ENCODE data around the gene BAZ1A.
"Not testable (repeated sequence)": the region's sequence is repeated elsewhere in the genome, so short reads cannot be mapped to it uniquely, and the experiment has no call there.

The BAZ1A gene

DNA sequence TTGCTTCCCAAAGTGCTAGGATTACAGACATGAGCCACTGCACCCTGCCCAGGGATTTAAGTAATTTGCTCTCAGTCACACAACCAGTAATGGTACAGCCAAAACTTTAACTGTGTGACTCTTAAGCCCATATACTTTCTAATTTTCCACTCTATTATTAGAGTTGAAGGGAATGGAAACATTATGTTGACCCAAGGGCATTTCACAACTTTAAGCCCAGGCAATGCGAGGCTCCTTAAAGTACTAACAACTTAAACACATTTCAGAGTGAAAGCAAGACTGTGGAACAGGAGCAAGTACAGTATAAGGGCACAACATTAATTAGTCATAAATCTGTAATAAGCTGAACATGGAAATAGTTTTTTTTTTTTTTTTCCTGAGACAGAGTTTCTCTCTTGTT, 39.8 kb downstream of the BAZ1A start:
- FAIRE-seq: no peak
- DNase-seq (ENCODE audit: insufficient read length, low spot score): no peak
- TF ChIP-seq POLR2A (IDR thresholded peaks at IDR 0.05; ENCODE audit: low read depth, low read length): no peak

DNA sequence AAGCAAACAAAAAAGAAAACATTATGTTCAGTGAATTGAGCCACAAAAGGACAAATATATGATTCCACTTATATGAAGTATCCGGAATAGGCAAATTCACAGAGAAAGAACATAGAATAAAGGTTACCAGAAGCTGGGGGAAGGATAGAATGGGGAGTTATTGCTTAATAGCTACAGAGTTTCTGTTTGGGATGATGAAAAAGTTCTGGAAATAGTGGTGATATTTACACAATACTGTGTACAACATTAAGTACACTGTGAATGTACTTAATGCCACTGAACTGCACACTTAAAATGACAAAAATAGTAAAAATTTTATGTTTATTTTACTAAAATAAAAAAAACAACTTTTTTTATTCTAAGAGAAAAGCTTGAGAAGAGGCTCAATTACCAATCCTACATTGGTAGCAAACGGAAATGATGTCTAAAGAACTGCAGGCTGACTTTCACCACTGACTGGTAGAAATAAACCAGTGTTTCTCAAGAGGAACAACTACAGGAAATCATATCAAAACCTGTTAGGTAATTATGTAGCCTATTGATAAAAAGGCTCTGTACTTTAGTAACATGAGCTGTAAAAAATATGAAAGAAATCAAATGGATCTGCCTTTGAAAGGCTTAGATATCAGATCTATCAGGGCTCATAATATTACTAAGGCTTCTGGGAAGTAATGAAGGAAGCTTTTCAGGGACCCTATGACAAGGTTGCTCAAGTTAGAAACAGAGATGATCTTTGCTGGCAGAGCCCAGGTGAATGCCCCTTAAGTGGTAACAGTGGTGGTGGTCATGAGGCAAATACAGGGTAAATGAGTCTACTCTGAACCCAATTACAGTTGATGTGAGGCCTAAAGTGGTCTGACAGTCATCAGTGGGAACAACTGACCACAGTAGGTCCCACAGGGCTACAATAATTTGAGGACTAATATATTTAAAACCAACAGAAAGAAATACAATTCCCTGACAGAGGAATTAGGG, 41.3 kb downstream of the BAZ1A start:
- DNase-seq (ENCODE audit: insufficient read length, low spot score) (no peak), FAIRE-seq (no peak)
- TF ChIP-seq POLR2A (IDR thresholded peaks at IDR 0.05; ENCODE audit: low read depth, low read length): no peak

DNA sequence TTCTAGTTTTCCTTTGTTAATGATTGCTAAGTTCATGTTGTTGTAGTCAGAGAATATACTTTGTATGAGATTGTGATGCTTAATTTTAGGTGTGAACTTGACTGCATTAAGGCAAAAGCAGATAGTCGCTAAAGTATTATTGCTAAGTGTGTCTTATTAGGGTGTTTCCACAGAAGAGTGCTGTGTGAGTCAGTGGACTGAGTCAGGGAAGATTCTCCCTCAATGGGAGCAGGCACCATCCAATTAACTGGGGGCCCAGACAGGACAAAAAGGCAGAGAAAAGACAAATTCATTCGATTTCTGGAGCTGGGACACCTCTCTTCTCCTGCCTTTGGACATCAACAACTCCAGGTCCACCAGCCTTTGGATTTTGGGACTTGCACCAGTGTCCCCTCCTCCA, 48.5 kb downstream of the BAZ1A start:
- TF ChIP-seq POLR2A (IDR thresholded peaks at IDR 0.05; ENCODE audit: low read depth, low read length): no peak
- FAIRE-seq (peak; percentile 93), DNase-seq (ENCODE audit: insufficient read length, low spot score) (no peak)

DNA sequence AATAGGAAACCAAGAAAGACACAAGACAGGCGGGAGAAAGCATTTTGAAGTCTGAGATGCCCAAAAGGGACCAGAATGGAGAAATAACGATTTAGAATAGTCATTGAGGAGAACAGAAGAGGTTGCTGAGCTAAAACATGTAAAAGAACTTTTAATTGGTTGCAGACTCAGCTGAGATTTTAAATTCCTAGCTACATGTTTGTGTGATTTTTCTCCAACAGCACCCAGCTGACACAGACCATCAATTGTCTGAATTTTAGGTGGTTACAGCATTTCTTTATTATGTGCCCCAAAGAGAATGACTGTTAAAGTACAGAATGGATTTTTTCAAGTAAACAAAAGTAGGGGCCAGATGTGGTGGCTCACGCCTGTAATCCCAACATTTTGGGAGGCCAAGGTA, 50.3 kb downstream of the BAZ1A start:
- no peak for DNase-seq (ENCODE audit: insufficient read length, low spot score)

DNA sequence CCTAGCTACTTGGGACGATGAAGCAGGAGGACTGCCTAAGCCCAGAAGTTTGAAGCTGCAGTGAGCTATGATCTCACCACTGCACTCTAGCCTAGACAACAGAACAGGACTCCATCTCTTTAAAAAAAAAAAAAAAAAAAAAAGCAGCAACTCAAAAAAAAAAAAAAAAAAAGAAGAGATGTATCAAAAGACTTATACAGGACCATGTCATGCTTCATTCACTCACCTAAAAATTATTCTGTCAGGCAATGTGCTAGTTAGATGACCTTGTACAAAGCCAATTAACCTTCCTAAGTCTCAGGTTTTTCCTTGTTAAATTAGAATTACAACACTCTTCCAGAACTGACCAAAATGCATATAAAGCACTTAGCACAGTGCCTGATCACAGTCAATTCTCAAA, 50.9 kb downstream of the BAZ1A start:
- DNase-seq (ENCODE audit: insufficient read length, low spot score) (no peak), FAIRE-seq (no peak)
- TF ChIP-seq POLR2A (IDR thresholded peaks at IDR 0.05; ENCODE audit: low read depth, low read length): no peak

More for the DNA sequence above, 50.3 kb downstream of the BAZ1A start:
- TF ChIP-seq POLR2A (IDR thresholded peaks at IDR 0.05; ENCODE audit: low read depth, low read length): no peak
- peak; percentile 64 for FAIRE-seq

DNA sequence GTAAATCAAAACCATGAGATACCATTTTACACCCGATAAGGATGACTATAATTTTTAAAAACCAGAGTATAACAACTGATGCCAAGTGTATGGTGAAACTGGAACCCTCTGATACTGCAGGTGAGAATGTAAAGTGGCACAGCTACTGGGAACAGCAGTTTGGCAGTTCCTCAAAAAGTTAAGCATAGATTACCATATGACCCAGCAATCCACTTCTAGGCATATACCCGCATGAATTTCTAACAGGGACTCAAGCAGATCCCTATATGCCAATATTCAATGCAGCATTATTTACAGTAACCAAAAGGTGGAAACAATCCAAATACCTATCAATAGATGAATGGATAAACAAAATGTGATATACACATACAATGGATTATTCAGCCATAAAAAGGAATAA, 57.4 kb downstream of the BAZ1A start:
- FAIRE-seq (no peak), DNase-seq (ENCODE audit: insufficient read length, low spot score) (no peak)
- no peak for TF ChIP-seq POLR2A (IDR thresholded peaks at IDR 0.05; ENCODE audit: low read depth, low read length)

DNA sequence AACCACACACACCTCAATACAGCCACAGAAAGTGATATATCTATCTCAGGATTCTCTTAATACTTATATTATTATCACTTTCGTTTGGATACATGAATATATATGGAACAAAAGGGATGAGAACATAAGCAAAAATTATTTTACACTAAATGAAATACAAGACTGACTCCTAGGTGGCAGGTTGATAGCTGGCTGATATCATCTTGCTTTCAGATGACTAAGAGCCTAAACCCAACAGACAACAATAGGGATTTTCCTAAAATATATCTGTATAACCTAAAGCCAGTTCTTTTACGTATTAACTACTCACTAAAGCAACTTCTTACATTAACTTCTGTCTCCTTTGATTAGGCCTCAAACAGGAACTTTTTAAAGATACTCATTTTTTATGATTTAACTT, 65.1 kb downstream of the BAZ1A start:
- TF ChIP-seq POLR2A (IDR thresholded peaks at IDR 0.05; ENCODE audit: low read depth, low read length): no peak
- FAIRE-seq: no peak
- no peak for DNase-seq (ENCODE audit: insufficient read length, low spot score)

DNA sequence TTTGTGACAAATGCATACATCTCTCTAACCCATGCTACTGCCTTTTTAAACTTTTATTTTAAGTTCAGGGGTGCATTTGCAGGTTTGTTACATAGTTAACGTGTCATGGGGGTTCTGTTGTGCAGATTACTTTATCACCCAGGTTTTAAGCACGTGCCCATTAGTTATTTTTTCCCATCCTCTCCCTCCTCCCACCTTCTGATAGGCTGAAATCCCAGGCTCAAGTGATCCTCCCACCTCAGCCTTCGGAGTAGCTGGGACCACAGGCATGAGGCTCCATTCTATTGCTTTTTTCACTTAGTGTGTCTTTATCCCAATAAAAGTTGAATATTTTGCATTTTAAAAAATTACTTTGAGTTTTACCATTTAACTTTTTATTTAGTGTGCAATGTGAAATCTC, 68.9 kb downstream of the BAZ1A start:
- no peak for DNase-seq (ENCODE audit: insufficient read length, low spot score)
- no peak for TF ChIP-seq POLR2A (IDR thresholded peaks at IDR 0.05; ENCODE audit: low read depth, low read length)
- no peak for FAIRE-seq

DNA sequence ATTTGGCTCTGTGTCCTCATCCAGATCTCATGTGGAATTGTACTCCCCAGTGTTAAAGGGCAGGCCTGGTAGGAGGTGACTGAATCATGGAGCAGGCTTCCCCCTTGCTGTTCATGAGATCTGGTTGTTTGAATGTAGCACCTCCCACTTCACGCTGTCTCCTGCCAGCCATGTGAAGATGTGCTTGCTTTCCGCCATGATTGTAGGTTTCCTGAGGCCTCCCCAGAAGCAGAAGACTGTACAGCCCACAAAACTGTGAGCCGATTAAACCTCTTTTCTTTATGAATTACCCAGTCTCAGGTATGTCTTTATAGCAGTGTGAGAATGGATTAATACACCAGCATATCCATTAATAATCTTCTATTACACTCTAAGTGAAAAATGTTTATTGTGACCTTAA, 70.2 kb downstream of the BAZ1A start:
- TF ChIP-seq POLR2A (IDR thresholded peaks at IDR 0.05; ENCODE audit: low read depth, low read length): no peak
- DNase-seq (ENCODE audit: insufficient read length, low spot score) (no peak), FAIRE-seq (no peak)

DNA sequence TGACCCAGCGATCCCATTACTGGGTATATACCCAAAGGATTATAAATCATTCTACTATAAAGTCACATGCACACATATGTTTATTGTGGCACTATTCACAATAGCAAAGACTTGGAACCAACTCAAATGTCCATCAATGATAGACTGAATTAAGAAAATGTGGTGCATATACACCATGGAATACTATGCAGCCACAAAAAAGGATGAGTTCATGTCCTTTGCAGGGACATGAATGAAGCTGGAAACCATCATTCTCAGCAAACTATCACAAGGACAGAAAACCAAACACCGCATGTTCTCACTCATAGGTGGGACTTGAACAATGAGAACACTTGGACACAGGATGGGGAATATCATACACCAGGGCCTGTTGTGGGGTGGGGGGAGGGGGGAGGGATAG, 76.3 kb downstream of the BAZ1A start:
- not testable (repeated sequence) for DNase-seq (ENCODE audit: insufficient read length, low spot score); FAIRE-seq

DNA sequence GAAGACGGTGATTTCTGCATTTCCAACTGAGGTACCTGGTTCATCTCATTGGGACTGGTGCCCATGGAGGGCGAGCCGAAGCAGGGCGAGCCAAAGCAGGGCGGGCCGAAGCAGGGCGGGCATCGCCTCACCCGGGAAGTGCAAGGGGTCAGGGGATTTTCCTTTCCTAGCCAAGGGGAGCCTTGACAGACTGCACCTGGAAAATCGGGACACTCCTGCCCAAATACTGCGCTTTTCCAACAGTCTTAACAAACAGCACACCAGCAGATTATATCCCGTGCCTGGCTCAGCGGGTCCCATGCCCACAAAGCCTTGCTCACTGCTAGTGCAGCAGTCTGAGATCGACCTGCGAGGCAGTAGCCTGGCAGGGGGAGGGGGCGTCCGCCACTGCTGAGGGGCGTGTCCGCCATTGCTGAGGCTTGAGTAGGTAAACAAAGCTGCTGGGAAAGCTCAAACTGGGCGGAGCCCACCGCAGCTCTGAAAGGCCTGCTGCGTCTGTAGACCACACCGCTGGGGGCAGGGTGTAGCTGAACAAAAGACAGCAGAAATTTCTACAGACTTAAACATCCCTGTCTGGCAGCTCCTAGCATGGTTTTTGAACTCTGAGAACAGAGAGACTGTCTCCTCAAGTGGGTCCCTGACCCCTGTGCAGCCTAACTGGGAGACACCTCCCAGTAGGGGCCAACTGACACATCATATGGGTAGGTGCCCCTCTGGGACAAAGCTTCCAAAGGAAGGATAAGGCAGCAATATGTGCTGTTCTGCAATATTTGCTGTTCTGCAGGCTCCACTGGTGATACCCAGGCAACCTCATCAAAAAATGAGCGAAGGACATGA, 77.2 kb downstream of the BAZ1A start:
- DNase-seq (ENCODE audit: insufficient read length, low spot score): no peak
- TF ChIP-seq POLR2A (IDR thresholded peaks at IDR 0.05; ENCODE audit: low read depth, low read length): no peak
- no peak for FAIRE-seq

DNA sequence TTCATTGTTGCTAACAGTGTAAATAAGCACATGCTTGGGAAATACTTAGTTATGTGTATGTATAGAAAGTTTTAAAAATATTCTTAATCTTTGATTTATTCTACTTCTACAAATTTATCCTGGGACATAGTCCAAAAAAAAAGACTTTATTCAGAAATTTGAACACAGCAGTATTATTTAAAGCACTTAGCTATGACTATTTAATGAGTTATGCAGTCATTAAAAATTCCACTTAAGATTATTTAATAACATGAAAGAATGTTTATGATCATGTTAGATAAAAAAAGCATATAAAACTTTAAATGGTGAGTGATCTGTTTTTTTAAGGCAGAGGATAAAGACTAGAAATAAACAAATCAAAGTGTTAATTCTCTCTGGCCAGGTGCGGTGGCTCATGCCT, 78.3 kb downstream of the BAZ1A start:
- FAIRE-seq (no peak), DNase-seq (ENCODE audit: insufficient read length, low spot score) (no peak)
- TF ChIP-seq POLR2A (IDR thresholded peaks at IDR 0.05; ENCODE audit: low read depth, low read length): no peak

DNA sequence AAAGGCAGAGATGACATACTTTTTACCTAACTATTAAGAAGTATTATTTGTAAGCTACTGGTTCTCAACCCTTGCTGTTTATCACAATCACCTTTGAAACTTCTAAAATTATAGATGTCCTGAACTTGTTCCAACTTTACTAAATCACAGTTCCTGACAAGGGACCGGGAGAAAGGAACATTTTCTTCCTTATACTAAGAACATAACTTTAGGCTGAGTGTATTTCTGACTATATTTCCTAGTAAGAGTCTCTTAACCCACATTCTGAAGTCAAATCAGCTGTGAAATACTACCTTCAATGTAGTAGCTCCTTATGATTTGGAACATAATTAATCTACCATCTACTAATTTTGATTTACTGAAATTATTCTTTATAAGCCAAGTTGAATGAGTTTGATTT, 80.2 kb downstream of the BAZ1A start:
- no peak for TF ChIP-seq POLR2A (IDR thresholded peaks at IDR 0.05; ENCODE audit: low read depth, low read length)
- DNase-seq (ENCODE audit: insufficient read length, low spot score) (no peak), FAIRE-seq (no peak)

DNA sequence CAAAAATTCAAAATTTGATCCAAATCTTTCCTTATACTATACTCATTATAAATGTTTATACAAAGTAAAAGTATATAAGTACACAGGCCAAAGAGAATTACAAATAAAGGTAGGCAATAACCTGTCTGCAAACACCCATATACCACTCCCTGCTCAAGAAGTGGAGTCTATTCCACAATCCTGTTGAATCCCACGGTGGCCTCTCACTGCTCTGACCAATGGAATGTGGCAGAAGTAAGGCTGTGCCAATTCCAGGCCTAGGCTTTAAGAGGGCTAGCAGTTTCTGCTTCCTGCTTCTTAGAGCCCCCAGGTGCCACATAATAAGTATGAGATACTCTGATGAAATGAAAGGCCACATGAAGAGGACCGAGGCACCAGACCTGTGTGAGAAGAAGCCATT, 80.9 kb downstream of the BAZ1A start:
- DNase-seq (ENCODE audit: insufficient read length, low spot score) (no peak), FAIRE-seq (no peak)
- no peak for TF ChIP-seq POLR2A (IDR thresholded peaks at IDR 0.05; ENCODE audit: low read depth, low read length)

All from H54 (cell line).